Activated CD8-positive, alpha-beta memory T cell treated with anti-CD3 and anti-CD28 coated beads for 36 hours (primary cell): ENCODE results near the gene CHST11. TPM values are rescaled to one million over a fixed set of nuclear protein-coding genes. Genes with fewer than 3 reads are reported as not detected.
"Not testable (repeated sequence)": the region's sequence is repeated elsewhere in the genome, so short reads cannot be mapped to it uniquely, and the experiment has no call there.

Experiments used
- CTCF ChIA-PET: fragments of 350-600 bp; sonication (Branson Sonifier 250); formaldehyde crosslinking; loops from one replicate; lab custom pipeline; 2021; ENCODE audit warnings: antibody characterized with exemption; lab: Charles Lee
- POLR2A ChIA-PET: fragments of 350-600 bp; sonication (Branson Sonifier 250); formaldehyde crosslinking; loops from one replicate; lab custom pipeline; 2021; ENCODE audit warnings: antibody characterized with exemption; lab: Charles Lee
- total RNA-seq, 2 experiments: library from RNA; stranded (reverse); gene quantifications; one replicate each; pipeline ENCODE4 v1.2.3, GENCODE V29; 2021

Gene CHST11
- total RNA-seq, 2 experiments from 2014 or later = 43.5 to 47.0 TPM

DNA sequence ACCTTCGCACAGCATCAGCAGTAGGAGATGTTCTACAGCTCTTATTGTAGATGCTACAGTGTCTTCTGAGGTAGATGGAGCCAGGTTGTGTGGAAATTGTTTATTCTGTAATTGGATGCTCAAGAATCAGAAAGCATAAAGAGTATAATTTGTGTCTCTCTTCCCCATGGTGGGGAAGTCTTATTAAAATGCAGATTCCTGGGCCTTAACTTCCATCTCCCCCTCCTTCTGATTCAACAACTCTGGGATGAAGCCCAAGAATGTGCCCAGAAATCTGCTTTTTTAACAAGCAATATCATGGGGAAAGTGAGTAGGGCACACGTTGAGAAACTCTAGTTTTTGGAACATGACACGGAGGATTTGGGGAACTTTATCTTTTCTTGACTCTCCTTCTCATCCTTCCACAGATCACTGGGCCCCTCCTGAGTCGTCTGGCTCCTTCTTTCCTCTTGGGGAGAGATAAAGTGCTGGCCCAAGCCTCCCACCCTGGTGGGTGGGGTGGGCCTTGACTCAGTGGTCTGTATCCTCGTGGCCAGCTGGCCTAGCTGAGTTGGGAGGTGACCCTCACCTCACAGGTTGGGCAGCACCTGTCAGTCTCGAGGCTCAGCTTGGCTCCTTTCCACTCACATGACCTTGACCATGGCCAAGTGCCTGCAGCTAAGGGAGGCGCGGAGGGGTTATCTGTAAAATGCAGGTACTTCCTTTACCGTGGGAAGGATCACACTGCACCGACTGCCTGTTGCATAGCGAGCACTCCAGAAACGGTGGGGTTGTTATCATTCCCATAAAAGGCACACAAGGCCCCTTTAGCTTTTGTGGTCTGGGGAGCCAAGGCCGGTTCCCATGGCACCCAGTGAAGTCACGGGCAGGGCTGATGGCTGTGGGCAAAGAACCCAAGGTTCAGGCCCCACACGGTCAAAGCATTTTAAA is 141.9 kb downstream of the CHST11 start:
- ChIA-PET CTCF (no interaction called here), POLR2A (no interaction called here)

DNA sequence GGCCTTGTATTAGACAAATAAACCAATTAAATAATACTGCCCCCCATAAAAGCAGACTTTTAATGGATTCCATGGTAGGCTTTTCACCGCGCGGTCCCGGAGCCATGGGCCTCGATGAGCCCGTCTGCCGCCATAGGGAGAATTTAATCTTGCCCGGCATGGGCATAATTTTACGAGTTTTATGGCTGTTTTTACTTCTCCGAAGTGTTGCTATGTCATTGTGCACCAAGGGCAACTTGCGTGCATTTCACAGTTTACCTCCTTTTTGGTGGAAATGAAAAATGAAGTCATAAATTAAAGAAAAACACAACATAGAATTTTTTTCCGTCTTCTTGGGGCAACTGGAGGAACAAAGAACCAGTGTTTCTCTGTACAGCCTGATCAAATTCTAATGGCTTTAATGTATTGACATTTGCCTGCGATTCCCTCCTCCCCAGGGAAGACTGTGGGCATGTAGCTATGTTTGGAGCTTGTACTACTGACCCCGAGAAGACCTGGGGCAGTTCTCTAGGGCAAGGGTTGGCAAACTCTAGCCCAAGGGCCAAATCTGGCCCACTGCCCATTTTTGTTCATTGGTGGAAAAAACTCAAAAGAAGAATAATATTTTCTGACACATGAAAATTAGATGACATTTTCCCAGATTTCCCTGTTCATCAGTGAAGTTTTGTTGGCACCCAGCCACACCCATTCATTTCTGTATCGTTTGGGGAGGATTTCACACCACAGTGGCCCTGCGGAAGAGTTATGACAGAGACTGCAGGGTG is 142.7 kb downstream of the CHST11 start:
- ChIA-PET POLR2A (no interaction called here), CTCF (no interaction called here)

- POLR2A ChIA-PET = no interaction called here
- CTCF ChIA-PET = no interaction called here
These were observed 143.4 kb downstream of the CHST11 start for GRCh38 chr12:104600036-104600712.

DNA sequence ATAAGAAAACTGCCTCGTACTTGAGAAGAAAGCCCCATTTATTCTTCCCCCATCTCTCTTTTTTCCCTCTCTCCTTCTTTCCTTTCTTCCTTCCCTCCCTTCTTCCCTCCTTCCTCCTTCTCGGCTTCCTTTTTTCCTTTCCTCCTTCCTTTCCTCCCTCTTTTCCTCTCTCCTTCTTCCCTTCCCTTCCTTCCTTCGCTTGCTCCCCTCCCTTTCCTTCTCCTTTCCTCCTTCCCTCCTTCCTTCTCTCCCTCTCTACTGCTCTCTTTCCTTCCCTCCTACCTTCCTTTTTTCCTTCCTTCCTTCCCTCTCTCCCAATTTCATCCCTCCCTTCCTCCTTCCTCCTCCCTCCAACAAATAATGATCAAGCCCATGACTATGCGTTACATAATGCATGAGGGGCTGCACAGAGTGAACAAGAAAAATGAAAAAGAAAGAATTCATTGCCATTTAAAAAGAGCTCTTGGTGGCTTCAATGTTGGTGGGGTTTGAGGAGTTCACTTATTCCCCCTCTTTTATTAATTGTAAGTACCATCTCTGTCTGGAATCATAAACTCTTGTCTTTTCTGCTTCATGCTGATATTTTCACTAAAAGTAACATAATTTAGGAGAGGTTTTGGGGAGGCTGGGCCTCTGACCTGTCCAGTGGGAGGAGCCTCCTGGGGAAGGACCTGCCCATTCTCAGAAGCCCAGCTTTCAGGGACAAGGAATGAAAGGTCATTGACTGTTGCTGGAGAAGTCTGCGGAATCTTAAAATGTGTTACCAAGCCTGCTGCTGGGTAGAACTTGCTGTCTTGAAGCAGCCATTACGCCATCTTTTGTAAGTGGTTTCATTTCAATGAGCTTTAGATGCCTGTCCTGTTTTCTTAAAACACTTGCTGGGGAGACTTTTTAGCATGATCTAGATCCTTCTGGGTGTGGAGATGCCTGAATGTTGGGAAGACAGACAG is 144.3 kb downstream of the CHST11 start:
- ChIA-PET POLR2A (no interaction called here), CTCF (no interaction called here)

- POLR2A ChIA-PET = no interaction called here
- CTCF ChIA-PET = no interaction called here
These were observed 145.7 kb downstream of the CHST11 start for GRCh38 chr12:104602406-104602805.

DNA sequence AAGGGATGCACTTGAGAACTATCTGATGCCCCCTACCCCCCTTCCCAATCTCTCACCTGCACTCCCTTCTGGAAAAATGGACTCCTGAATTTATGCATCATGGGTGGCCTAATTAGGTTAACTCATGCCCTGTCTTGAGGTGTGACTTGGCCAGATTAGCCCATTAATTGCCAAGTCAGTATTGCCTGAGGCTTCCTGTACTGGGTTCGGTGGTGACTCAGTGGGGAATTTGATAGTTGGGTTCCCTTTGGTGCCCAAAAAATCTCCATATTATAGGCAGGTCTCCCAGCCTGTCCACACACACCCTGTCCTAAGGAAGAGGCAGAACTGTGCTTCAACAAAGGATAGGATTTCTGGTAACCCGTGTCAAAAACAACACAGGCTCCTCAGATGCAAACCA is 146.1 kb downstream of the CHST11 start:
- ChIA-PET POLR2A (interaction anchor here (1.0 kb wide), 1 partner anchor 23 kb away, joined by 3 read pairs; no protein-coding TSS in a partner anchor), CTCF (no interaction called here)

GRCh38 chr12:104603545-104603973 is 146.8 kb downstream of the CHST11 start:
- POLR2A ChIA-PET = interaction anchor here (1.0 to 1.3 kb wide), 2 partner anchors 24 to 145 kb away, joined by 3 to 4 read pairs; no protein-coding TSS in a partner anchor

DNA sequence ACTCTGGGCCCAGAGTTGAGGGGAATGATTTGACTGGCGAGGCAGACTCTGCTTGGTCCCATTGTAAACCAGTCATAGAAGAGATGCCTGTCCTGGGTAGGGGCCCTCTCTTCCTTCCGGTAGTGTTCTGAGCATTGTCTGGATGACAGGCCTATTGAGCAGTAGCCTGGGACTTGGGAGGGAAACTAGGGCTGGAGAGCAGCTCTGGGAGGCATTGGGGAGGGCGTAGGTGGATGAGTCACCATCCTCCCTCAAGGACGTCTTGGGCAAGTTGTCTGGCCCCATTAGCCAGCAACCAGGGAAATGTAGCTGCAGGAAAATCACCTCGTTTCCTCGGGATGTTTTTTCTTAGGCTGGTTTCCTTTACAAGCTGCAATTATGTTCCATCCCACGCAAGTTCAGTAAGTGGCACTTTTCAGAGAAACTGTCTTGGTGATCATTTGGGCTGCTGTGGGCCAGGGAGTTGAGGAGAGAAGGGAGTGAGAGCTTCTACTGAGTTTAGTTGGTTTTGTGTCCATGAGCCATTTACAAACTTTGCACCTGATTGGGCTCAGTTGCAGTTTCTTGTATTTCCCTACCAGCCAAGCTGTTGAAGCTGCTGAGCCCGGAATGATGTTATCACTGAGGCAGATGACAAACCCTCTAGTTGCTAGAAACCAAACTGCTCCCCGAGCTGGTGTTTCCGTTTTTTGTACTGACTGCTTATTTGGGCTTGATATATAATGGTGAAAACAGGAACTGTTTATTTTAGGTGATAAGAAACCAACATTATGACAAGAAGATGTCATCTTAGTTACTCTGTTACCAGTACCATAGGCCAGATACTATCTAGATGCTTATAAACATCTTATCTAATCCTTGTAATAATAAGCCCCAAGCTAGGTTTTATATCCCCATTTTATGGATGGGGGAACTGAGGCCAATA is 147.6 kb downstream of the CHST11 start:
- ChIA-PET POLR2A (interaction anchor here (1.0 to 1.3 kb wide), 2 partner anchors 25 to 146 kb away, joined by 3 to 4 read pairs; no protein-coding TSS in a partner anchor), CTCF (no interaction called here)

More at GRCh38 chr12:104603545-104603973, 146.8 kb downstream of the CHST11 start:
- CTCF ChIA-PET = no interaction called here

- CTCF ChIA-PET = interaction anchor here (0.6 kb wide), 1 partner anchor 163 kb away, joined by 4 read pairs; no protein-coding TSS in a partner anchor
- POLR2A ChIA-PET = no interaction called here
These were observed 148.4 kb downstream of the CHST11 start for GRCh38 chr12:104604995-104605675.

- ChIA-PET POLR2A (no interaction called here), CTCF (interaction anchor here (0.6 kb wide), 1 partner anchor 164 kb away, joined by 4 read pairs; no protein-coding TSS in a partner anchor)
These were observed 148.9 kb downstream of the CHST11 start for GRCh38 chr12:104605685-104606084.

- POLR2A ChIA-PET = no interaction called here
- CTCF ChIA-PET = no interaction called here
These were observed 152.2 kb downstream of the CHST11 start for GRCh38 chr12:104608998-104609397.

- CTCF ChIA-PET = no interaction called here
- POLR2A ChIA-PET = no interaction called here
These were observed 152.7 kb downstream of the CHST11 start for GRCh38 chr12:104609445-104609844.

GRCh38 chr12:104610513-104611235 is 153.9 kb downstream of the CHST11 start:
- ChIA-PET POLR2A (no interaction called here), CTCF (no interaction called here)

DNA sequence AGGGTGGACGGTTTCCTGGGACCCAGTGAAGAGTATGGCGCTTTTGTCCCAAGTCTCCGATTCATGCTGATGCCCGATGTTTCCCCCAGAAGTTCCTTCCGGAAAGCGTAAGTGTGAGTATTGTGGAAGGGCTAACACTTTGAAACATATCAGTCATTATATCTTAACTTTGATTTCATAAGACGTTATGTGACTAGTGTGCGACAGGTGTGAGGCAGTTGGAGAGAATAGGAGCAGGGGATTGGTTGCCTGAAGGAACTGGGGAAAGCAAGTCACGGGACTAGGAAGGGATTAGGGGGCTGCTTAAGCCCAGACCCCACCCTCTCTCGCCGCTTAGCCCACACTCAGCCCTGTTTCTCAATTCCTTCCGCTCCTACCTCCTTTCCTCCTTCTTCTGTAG is 154.9 kb downstream of the CHST11 start:
- CTCF ChIA-PET = no interaction called here
- POLR2A ChIA-PET = no interaction called here

DNA sequence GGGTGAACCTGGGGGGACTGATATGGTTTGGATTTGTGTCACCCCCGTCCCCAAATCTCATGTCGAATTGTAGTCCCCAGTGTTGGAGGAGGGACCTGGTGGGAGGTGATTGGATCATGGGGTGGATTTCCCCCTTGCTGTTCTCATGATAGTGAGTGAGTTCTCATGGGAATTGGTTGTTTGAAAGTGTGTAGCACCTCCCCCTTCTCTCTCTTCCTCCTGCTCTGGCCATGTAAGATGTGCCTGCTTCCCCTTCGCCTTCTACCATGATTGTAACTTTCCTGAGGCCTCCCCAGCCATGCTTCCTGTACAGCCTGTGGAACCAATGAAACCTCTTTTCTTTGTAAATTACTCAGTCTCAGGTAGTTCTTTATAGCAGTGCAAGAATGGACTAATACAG is 156.6 kb downstream of the CHST11 start:
- CTCF ChIA-PET, POLR2A ChIA-PET: not testable (repeated sequence)

GRCh38 chr12:104615048-104615561 is 158.4 kb downstream of the CHST11 start:
- ChIA-PET CTCF (no interaction called here), POLR2A (interaction anchor here (0.5 kb wide), 1 partner anchor 155 kb away, joined by 9 read pairs; no protein-coding TSS in a partner anchor)
